WTC11 (cell line): ENCODE results near the gene SLC26A3.

Experiments
- CREM ChIP-seq: sonication (generic); formaldehyde crosslinking; IDR thresholded peaks from 2 replicates; pipeline ENCODE4 v1.8.1; 2022; ENCODE audit warnings: mild to moderate bottlenecking, missing genetic modification reagents, moderate library complexity
- NR2C2 ChIP-seq: sonication (generic); formaldehyde crosslinking; IDR thresholded peaks from 2 replicates; pipeline ENCODE4 v1.8.0; 2022; ENCODE audit warnings: mild to moderate bottlenecking, missing genetic modification reagents
- NR3C1 ChIP-seq: sonication (generic); formaldehyde crosslinking; conservative IDR thresholded peaks from 2 replicates; pipeline ENCODE4 v1.8.1; 2023; ENCODE audit warnings: low read depth, mild to moderate bottlenecking, missing genetic modification reagents
- SP1 ChIP-seq: sonication (generic); formaldehyde crosslinking; conservative IDR thresholded peaks from 2 replicates; pipeline ENCODE4 v1.8.1; 2022; ENCODE audit warnings: missing genetic modification reagents
- ZNF317 ChIP-seq: sonication (generic); formaldehyde crosslinking; IDR thresholded peaks from 2 replicates; pipeline ENCODE4 v1.8.1; 2023; ENCODE audit warnings: low read depth, mild to moderate bottlenecking, moderate library complexity, missing genetic modification reagents, borderline replicate concordance
- ZNF396 ChIP-seq: fragments of 250-450 bp; sonication (Bioruptor Pico); IDR thresholded peaks from 2 replicates; pipeline ENCODE4 v1.8.0; 2021; ENCODE audit warnings: mild to moderate bottlenecking, moderate library complexity, borderline replicate concordance
- TF ChIP-seq, protein P1 (sequence below): fragments of 200-600 bp; IDR thresholded peaks from 2 replicates; pipeline ENCODE4 v1.8.0; 2022; ENCODE audit warnings: antibody characterized with exemption
- TF ChIP-seq, protein P2 (sequence below): sonication (generic); formaldehyde crosslinking; IDR thresholded peaks from 2 replicates; pipeline ENCODE4 v1.8.1; 2022; ENCODE audit warnings: low read depth, mild to moderate bottlenecking, moderate library complexity, missing genetic modification reagents, borderline replicate concordance

DNA sequence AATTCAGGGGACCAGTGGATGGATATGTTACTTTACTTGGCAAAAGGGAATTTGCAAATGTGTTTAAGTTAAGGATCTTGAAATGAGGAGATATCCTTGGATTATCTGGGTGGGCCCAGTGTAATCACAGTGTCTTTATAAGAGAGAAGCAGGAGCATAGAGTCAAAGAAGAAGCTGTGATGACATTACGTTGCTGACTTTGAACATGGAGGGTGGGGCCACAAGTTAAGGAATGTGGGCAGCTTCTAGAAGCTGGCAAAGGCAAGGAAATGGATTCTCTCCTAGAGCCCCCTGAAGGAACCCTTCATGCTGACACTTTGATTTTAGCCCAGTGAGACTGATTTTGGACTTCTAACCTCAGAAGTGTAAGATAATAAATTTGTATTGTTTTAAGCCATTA is 21.8 kb upstream of the SLC26A3 start:
- TF ChIP-seq, protein P1, sequence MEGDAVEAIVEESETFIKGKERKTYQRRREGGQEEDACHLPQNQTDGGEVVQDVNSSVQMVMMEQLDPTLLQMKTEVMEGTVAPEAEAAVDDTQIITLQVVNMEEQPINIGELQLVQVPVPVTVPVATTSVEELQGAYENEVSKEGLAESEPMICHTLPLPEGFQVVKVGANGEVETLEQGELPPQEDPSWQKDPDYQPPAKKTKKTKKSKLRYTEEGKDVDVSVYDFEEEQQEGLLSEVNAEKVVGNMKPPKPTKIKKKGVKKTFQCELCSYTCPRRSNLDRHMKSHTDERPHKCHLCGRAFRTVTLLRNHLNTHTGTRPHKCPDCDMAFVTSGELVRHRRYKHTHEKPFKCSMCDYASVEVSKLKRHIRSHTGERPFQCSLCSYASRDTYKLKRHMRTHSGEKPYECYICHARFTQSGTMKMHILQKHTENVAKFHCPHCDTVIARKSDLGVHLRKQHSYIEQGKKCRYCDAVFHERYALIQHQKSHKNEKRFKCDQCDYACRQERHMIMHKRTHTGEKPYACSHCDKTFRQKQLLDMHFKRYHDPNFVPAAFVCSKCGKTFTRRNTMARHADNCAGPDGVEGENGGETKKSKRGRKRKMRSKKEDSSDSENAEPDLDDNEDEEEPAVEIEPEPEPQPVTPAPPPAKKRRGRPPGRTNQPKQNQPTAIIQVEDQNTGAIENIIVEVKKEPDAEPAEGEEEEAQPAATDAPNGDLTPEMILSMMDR, result no peak
- no peak for TF ChIP-seq CREM (CRISPR knock-in tag)
- TF ChIP-seq SP1 (CRISPR knock-in tag), result no peak
- TF ChIP-seq, protein P2, sequence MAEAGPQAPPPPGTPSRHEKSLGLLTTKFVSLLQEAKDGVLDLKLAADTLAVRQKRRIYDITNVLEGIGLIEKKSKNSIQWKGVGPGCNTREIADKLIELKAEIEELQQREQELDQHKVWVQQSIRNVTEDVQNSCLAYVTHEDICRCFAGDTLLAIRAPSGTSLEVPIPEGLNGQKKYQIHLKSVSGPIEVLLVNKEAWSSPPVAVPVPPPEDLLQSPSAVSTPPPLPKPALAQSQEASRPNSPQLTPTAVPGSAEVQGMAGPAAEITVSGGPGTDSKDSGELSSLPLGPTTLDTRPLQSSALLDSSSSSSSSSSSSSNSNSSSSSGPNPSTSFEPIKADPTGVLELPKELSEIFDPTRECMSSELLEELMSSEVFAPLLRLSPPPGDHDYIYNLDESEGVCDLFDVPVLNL, result no peak
- TF ChIP-seq NR2C2, result no peak
- TF ChIP-seq ZNF396, result no peak
- TF ChIP-seq ZNF317 (CRISPR knock-in tag), result no peak
- TF ChIP-seq NR3C1 (CRISPR knock-in tag), result no peak
